OCI-LY7 (cell line): ENCODE results near the gene GTF3C1.

ENCODE experiments used
- CTCF ChIP-seq: fragments of 200-600 bp; sonication (generic); conservative IDR thresholded peaks from 2 replicates; pipeline ENCODE4 v1.5.1; 2014; ENCODE audit warnings: mild to moderate bottlenecking, antibody characterized with exemption, low read length, moderate library complexity, mixed read lengths
- EZH2phosphoT487 ChIP-seq: fragments of 200-600 bp; sonication (generic); IDR thresholded peaks from 2 replicates; pipeline ENCODE4 v1.6.1; 2018; ENCODE audit warnings: low read depth, borderline replicate concordance, mild to moderate bottlenecking, mixed run types, antibody characterized with exemption, low read length, moderate library complexity, mixed read lengths

- TF ChIP-seq CTCF (no peak), EZH2phosphoT487 (no peak)
These were observed 1.3 kb upstream of the GTF3C1 start for GRCh38 chr16:27551036-27551435.
